ENCODE results near the gene TTL.

The TTL gene

GRCh38 chr2:112579241-112579640 is 97.3 kb downstream of the TTL start:
- DNase-seq (ENCODE audit: low read depth) = peak; percentile 71
- H3K4me3 ChIP-seq (ENCODE audit: control insufficient read depth, low read depth, low read length) = no peak overlapping the region
- peak; percentile 24 for TF ChIP-seq CTCF (IDR thresholded peaks at IDR 0.05; ENCODE audit: control insufficient read depth, insufficient read depth, low read depth, low read length, missing control alignments)

- no peak for DNase-seq (ENCODE audit: low read depth)
- no peak for TF ChIP-seq CTCF (IDR thresholded peaks at IDR 0.05; ENCODE audit: control insufficient read depth, insufficient read depth, low read depth, low read length, missing control alignments)
- no peak overlapping the region for H3K4me3 ChIP-seq (ENCODE audit: control insufficient read depth, low read depth, low read length)
Observed at GRCh38 chr2:112580084-112580483, 98.1 kb downstream of the TTL start.

GRCh38 chr2:112582314-112582746 is 100.4 kb downstream of the TTL start:
- peak; percentile 32 for DNase-seq (ENCODE audit: low read depth)
- TF ChIP-seq CTCF (IDR thresholded peaks at IDR 0.05; ENCODE audit: control insufficient read depth, insufficient read depth, low read depth, low read length, missing control alignments) = peak; percentile 43
- H3K4me3 ChIP-seq (ENCODE audit: control insufficient read depth, low read depth, low read length) = no peak overlapping the region

GRCh38 chr2:112583497-112584133 is 101.7 kb downstream of the TTL start:
- peak overlapping the region; percentile 95 for H3K4me3 ChIP-seq (ENCODE audit: control insufficient read depth, low read depth, low read length)
- no peak for TF ChIP-seq CTCF (IDR thresholded peaks at IDR 0.05; ENCODE audit: control insufficient read depth, insufficient read depth, low read depth, low read length, missing control alignments)
- no peak for DNase-seq (ENCODE audit: low read depth)

GRCh38 chr2:112584134-112584890 is 102.4 kb downstream of the TTL start, which contains the start of gene CHCHD5:
CHCHD5 (plus strand) TSS chr2:112584609; CDS start chr2:112584648, 39 bp downstream.
- peak; percentile 6 for TF ChIP-seq CTCF (IDR thresholded peaks at IDR 0.05; ENCODE audit: control insufficient read depth, insufficient read depth, low read depth, low read length, missing control alignments)
- H3K4me3 ChIP-seq (ENCODE audit: control insufficient read depth, low read depth, low read length) = peak within 1 kb of the TSS; percentile 95
- peak; percentile 81 for DNase-seq (ENCODE audit: low read depth)

- no peak for DNase-seq (ENCODE audit: low read depth)
- no peak for TF ChIP-seq CTCF (IDR thresholded peaks at IDR 0.05; ENCODE audit: control insufficient read depth, insufficient read depth, low read depth, low read length, missing control alignments)
- H3K4me3 ChIP-seq (ENCODE audit: control insufficient read depth, low read depth, low read length) = peak overlapping the region; percentile 95
Observed at GRCh38 chr2:112584891-112585250, 102.9 kb downstream of the TTL start.

Measured in AG09309 (cell line).